HEK293 (cell line): ENCODE data around the gene EME2.
A peak's percentile ranks its signal among the peaks of the same experiment; 100 is the strongest.

Source experiments
- GFI1B ChIP-seq: fragments of 450-650 bp; formaldehyde crosslinking; IDR thresholded peaks from 2 replicates; pipeline ENCODE4 v1.5.1; 2016; ENCODE audit warnings: missing biosample characterization, missing genetic modification characterization
- REST ChIP-seq: fragments of 450-650 bp; formaldehyde crosslinking; IDR thresholded peaks from 2 replicates; pipeline ENCODE4 v1.5.1; 2016; ENCODE audit warnings: missing biosample characterization, missing genetic modification characterization
- SETDB1 ChIP-seq: IDR thresholded peaks from one replicate; pipeline ENCODE4 v1.6.1; 2017; ENCODE audit warnings: mild to moderate bottlenecking, low read length, moderate library complexity, mixed read lengths; ENCODE audit not compliant: insufficient read length
- SP3 ChIP-seq: fragments of 450-650 bp; formaldehyde crosslinking; IDR thresholded peaks from 2 replicates; pipeline ENCODE4 v1.5.1; 2016; ENCODE audit warnings: missing biosample characterization, missing genetic modification characterization
- TCF7L2 ChIP-seq: IDR thresholded peaks from 2 replicates; pipeline ENCODE4 v1.6.1; 2011; ENCODE audit warnings: low read depth, mild to moderate bottlenecking, inconsistent platforms, low read length, moderate library complexity, borderline replicate concordance
- ZNF211 ChIP-seq: fragments of 450-650 bp; formaldehyde crosslinking; IDR thresholded peaks from 2 replicates; pipeline ENCODE4 v1.5.1; 2016; ENCODE audit warnings: low read depth, missing biosample characterization, missing genetic modification characterization
- ZNF274 ChIP-seq, 2 experiments: fragments of 200-500 bp in 1 of 2; fragments of 450-650 bp in 1 of 2; sonication (Bioruptor generic) in 1 of 2; formaldehyde crosslinking in 1 of 2; IDR thresholded peaks; 2 replicates each; pipeline versions ENCODE4 v1.5.1 to v1.6.1; 2014 to 2016; ENCODE audit warnings: borderline replicate concordance in 1 of 2, inconsistent platforms in 1 of 2, low read length in 1 of 2, missing biosample characterization in 1 of 2, missing genetic modification characterization in 1 of 2
- ZNF449 ChIP-seq: fragments of 450-650 bp; formaldehyde crosslinking; IDR thresholded peaks from 2 replicates; pipeline ENCODE4 v1.5.1; 2017; ENCODE audit warnings: missing biosample characterization, mild to moderate bottlenecking, missing genetic modification characterization, moderate library complexity
- ZNF48 ChIP-seq: fragments of 450-650 bp; formaldehyde crosslinking; IDR thresholded peaks from 2 replicates; pipeline ENCODE4 v1.5.1; 2016; ENCODE audit warnings: missing biosample characterization, missing genetic modification characterization
- ZNF530 ChIP-seq: fragments of 450-650 bp; formaldehyde crosslinking; IDR thresholded peaks from 2 replicates; pipeline ENCODE4 v1.5.1; 2016; ENCODE audit warnings: low read depth, missing biosample characterization, missing genetic modification characterization
- ZNF791 ChIP-seq: fragments of 450-650 bp; formaldehyde crosslinking; IDR thresholded peaks from 2 replicates; pipeline ENCODE4 v1.5.1; 2016; ENCODE audit warnings: missing biosample characterization, missing genetic modification characterization
- TF ChIP-seq, protein P1 (sequence below): fragments of 450-650 bp; formaldehyde crosslinking; conservative IDR thresholded peaks from 2 replicates; pipeline ENCODE4 v1.5.1; 2016; ENCODE audit warnings: low read depth, missing biosample characterization, missing genetic modification characterization
- TF ChIP-seq, protein P2 (sequence below): fragments of 450-650 bp; formaldehyde crosslinking; IDR thresholded peaks from 2 replicates; pipeline ENCODE4 v1.5.1; 2017; ENCODE audit warnings: missing biosample characterization, missing genetic modification characterization
- TF ChIP-seq, protein P3 (sequence below): fragments of 450-650 bp; formaldehyde crosslinking; IDR thresholded peaks from 2 replicates; pipeline ENCODE4; 2016; ENCODE audit warnings: missing biosample characterization, missing genetic modification characterization
- TF ChIP-seq, protein P4 (sequence below): fragments of 450-650 bp; formaldehyde crosslinking; IDR thresholded peaks from 2 replicates; pipeline ENCODE4 v1.5.1; 2017; ENCODE audit warnings: missing biosample characterization, missing genetic modification characterization
- TF ChIP-seq, protein P5 (sequence below): fragments of 450-650 bp; formaldehyde crosslinking; IDR thresholded peaks from 2 replicates; pipeline ENCODE4 v1.5.1; 2016; ENCODE audit warnings: missing biosample characterization, missing genetic modification characterization

EME2 gene

DNA sequence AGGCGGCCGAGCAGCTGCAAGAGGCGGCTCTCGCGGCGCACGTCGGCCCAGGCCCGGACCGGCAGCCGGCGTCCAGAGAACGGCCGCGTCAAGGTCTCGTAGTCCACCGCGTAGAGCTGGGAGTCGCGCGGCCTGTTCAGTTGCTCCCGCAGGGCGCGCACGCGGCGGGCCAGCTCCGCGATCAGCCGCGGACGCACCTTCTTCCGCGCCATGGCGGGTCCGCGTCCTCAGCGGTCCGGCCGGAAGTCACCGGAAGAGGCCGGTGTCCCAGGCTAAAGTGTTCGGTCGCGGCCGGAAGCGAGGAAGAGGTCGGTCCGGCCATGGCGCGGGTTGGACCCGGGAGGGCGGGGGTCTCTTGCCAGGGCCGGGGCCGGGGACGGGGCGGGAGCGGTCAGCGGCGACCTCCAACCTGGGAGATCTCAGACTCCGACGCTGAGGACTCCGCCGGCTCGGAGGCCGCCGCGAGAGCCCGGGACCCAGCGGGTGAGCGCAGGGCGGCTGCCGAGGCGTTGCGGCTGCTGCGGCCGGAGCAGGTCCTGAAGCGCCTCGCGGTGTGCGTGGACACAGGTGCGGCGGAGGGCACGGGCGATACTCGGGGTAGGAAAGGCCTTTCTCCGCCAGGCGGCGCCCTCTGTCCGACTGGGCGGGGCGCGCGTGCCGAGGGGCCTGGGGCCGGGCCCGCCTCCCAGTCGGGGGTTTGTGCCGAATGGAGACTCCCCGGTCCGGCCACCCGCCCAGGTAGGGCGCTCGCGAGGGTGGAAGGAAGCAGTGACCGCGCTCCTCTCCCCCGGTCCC lies 495 bp downstream of the EME2 start, which contains the start of gene MRPS34 (continued):
- TF ChIP-seq, protein P1, sequence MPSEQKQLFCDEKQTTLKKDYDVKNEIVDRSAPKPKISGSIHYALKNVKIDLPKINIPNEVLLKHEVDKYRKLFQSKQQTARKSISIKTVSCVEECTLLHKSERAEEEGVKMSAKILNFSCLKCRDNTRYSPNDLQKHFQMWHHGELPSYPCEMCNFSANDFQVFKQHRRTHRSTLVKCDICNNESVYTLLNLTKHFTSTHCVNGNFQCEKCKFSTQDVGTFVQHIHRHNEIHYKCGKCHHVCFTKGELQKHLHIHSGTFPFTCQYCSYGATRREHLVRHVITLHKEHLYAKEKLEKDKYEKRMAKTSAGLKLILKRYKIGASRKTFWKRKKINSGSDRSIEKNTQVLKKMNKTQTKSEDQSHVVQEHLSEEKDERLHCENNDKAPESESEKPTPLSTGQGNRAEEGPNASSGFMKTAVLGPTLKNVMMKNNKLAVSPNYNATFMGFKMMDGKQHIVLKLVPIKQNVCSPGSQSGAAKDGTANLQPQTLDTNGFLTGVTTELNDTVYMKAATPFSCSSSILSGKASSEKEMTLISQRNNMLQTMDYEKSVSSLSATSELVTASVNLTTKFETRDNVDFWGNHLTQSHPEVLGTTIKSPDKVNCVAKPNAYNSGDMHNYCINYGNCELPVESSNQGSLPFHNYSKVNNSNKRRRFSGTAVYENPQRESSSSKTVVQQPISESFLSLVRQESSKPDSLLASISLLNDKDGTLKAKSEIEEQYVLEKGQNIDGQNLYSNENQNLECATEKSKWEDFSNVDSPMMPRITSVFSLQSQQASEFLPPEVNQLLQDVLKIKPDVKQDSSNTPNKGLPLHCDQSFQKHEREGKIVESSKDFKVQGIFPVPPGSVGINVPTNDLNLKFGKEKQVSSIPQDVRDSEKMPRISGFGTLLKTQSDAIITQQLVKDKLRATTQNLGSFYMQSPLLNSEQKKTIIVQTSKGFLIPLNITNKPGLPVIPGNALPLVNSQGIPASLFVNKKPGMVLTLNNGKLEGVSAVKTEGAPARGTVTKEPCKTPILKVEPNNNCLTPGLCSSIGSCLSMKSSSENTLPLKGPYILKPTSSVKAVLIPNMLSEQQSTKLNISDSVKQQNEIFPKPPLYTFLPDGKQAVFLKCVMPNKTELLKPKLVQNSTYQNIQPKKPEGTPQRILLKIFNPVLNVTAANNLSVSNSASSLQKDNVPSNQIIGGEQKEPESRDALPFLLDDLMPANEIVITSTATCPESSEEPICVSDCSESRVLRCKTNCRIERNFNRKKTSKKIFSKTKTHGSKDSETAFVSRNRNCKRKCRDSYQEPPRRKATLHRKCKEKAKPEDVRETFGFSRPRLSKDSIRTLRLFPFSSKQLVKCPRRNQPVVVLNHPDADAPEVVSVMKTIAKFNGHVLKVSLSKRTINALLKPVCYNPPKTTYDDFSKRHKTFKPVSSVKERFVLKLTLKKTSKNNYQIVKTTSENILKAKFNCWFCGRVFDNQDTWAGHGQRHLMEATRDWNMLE (tag by site-specific recombination), result peak; percentile 33; the same call in 1 of the 2 replicates
- TF ChIP-seq ZNF449 (tag by site-specific recombination), result peak; percentile 27
- TF ChIP-seq, protein P2, sequence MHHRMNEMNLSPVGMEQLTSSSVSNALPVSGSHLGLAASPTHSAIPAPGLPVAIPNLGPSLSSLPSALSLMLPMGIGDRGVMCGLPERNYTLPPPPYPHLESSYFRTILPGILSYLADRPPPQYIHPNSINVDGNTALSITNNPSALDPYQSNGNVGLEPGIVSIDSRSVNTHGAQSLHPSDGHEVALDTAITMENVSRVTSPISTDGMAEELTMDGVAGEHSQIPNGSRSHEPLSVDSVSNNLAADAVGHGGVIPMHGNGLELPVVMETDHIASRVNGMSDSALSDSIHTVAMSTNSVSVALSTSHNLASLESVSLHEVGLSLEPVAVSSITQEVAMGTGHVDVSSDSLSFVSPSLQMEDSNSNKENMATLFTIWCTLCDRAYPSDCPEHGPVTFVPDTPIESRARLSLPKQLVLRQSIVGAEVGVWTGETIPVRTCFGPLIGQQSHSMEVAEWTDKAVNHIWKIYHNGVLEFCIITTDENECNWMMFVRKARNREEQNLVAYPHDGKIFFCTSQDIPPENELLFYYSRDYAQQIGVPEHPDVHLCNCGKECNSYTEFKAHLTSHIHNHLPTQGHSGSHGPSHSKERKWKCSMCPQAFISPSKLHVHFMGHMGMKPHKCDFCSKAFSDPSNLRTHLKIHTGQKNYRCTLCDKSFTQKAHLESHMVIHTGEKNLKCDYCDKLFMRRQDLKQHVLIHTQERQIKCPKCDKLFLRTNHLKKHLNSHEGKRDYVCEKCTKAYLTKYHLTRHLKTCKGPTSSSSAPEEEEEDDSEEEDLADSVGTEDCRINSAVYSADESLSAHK, result peak; percentile 44; the same call in 1 of the 2 replicates
- TF ChIP-seq ZNF791 (tag by site-specific recombination), result no peak
- TF ChIP-seq ZNF48 (tag by site-specific recombination), result no peak
- peak; percentile 64 for TF ChIP-seq GFI1B (tag by site-specific recombination)
- TF ChIP-seq, protein P3, sequence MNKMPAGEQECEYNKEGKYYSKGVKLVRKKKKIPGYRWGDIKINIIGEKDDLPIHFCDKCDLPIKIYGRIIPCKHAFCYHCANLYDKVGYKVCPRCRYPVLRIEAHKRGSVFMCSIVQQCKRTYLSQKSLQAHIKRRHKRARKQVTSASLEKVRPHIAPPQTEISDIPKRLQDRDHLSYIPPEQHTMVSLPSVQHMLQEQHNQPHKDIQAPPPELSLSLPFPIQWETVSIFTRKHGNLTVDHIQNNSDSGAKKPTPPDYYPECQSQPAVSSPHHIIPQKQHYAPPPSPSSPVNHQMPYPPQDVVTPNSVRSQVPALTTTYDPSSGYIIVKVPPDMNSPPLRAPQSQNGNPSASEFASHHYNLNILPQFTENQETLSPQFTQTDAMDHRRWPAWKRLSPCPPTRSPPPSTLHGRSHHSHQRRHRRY, result no peak
- TF ChIP-seq ZNF274 (IDR thresholded peaks at IDR 0.05; ENCODE audit: low read length), result no peak
- TF ChIP-seq ZNF274 (tag by site-specific recombination; IDR thresholded peaks at IDR 0.05; ENCODE audit: borderline replicate concordance), result no peak
- no peak for TF ChIP-seq ZNF211 (tag by site-specific recombination)
- no peak for TF ChIP-seq SETDB1
- TF ChIP-seq ZNF530, result no peak
- no peak for TF ChIP-seq REST (tag by site-specific recombination)
- TF ChIP-seq SP3 (tag by site-specific recombination), result peak; percentile 72
- TF ChIP-seq, protein P4, sequence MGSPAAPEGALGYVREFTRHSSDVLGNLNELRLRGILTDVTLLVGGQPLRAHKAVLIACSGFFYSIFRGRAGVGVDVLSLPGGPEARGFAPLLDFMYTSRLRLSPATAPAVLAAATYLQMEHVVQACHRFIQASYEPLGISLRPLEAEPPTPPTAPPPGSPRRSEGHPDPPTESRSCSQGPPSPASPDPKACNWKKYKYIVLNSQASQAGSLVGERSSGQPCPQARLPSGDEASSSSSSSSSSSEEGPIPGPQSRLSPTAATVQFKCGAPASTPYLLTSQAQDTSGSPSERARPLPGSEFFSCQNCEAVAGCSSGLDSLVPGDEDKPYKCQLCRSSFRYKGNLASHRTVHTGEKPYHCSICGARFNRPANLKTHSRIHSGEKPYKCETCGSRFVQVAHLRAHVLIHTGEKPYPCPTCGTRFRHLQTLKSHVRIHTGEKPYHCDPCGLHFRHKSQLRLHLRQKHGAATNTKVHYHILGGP (tag by site-specific recombination), result no peak
- TF ChIP-seq TCF7L2, result no peak
- TF ChIP-seq, protein P5, sequence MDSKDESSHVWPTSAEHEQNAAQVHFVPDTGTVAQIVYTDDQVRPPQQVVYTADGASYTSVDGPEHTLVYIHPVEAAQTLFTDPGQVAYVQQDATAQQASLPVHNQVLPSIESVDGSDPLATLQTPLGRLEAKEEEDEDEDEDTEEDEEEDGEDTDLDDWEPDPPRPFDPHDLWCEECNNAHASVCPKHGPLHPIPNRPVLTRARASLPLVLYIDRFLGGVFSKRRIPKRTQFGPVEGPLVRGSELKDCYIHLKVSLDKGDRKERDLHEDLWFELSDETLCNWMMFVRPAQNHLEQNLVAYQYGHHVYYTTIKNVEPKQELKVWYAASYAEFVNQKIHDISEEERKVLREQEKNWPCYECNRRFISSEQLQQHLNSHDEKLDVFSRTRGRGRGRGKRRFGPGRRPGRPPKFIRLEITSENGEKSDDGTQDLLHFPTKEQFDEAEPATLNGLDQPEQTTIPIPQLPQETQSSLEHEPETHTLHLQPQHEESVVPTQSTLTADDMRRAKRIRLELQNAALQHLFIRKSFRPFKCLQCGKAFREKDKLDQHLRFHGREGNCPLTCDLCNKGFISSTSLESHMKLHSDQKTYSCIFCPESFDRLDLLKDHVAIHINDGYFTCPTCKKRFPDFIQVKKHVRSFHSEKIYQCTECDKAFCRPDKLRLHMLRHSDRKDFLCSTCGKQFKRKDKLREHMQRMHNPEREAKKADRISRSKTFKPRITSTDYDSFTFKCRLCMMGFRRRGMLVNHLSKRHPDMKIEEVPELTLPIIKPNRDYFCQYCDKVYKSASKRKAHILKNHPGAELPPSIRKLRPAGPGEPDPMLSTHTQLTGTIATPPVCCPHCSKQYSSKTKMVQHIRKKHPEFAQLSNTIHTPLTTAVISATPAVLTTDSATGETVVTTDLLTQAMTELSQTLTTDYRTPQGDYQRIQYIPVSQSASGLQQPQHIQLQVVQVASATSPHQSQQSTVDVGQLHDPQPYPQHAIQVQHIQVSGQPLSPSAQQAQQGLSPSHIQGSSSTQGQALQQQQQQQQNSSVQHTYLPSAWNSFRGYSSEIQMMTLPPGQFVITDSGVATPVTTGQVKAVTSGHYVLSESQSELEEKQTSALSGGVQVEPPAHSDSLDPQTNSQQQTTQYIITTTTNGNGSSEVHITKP (tag by site-specific recombination), result peak; percentile 50
